ENCODE measurements around the gene CPVL. TPM values are rescaled to one million over a fixed set of nuclear protein-coding genes. Genes with fewer than 3 reads are reported as not detected.

The CPVL gene
- polyA plus RNA-seq, 2 of the 4 experiments (the other 2 are of a cell fraction), result 0.05 TPM; not detected in 1

DNA sequence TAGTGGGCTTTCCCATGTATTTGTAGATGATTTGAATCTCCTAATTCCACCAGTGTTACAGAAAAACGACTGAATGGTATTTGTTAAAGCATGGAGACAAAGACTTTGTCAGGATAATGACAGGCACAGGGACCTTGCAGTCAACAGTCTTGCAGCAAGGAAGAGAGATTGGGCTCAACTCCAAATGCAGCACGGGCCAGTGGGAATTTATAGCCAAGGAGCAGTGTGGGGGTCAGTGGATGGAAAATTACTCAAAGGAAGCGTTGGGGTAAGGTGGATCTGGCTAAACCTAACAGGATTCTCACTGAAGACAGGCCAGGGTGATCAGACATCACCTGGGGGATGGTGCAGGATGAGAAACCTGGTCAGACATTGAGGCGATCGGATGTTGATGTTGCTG is 24.3 kb downstream of the CPVL start (continued):
- TF ChIP-seq PHF8 (IDR thresholded peaks at IDR 0.05; ENCODE audit: borderline replicate concordance, low read depth) (no peak), CHD4 (IDR thresholded peaks at IDR 0.05; ENCODE audit: borderline replicate concordance) (no peak), NFE2L2 (conservative IDR thresholded peaks at IDR 0.05; ENCODE audit: low read length) (no peak), KDM1A (IDR thresholded peaks at IDR 0.05; ENCODE audit: low read depth) (no peak), HDAC2 (IDR thresholded peaks at IDR 0.05) (no peak), JUN (IDR thresholded peaks at IDR 0.05) (no peak), ZNF302 (CRISPR knock-in tag; IDR thresholded peaks at IDR 0.05) (no peak), FOSL2 (IDR thresholded peaks at IDR 0.05) (no peak), FOSL2 (CRISPR knock-in tag; IDR thresholded peaks at IDR 0.05) (no peak)
- TF ChIP-seq, protein P1, sequence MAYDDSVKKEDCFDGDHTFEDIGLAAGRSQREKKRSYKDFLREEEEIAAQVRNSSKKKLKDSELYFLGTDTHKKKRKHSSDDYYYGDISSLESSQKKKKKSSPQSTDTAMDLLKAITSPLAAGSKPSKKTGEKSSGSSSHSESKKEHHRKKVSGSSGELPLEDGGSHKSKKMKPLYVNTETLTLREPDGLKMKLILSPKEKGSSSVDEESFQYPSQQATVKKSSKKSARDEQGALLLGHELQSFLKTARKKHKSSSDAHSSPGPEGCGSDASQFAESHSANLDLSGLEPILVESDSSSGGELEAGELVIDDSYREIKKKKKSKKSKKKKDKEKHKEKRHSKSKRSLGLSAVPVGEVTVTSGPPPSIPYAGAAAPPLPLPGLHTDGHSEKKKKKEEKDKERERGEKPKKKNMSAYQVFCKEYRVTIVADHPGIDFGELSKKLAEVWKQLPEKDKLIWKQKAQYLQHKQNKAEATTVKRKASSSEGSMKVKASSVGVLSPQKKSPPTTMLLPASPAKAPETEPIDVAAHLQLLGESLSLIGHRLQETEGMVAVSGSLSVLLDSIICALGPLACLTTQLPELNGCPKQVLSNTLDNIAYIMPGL (CRISPR knock-in tag; IDR thresholded peaks at IDR 0.05; ENCODE audit: borderline replicate concordance), result no peak

DNA sequence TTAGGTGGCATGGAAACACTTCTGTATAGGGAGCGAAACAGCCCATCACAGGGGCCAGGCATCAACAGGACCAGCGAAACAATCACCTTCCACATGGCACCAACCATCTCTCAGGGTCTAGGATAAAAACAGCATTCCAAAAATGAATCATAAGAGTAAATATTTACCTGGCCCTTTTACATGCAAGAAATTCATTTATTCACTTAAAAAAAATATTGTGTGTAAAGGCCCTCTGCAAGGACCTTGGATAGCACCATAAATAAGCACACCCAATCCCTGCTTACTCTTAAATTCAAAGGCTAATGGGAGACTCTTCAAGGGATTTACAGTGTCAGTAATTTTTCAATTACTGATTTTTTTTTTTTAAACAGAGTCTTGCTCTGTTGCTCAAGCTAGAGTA is 25.4 kb downstream of the CPVL start:
- FAIRE-seq (no peak), DNase-seq (ENCODE audit: low read depth in 1 of 2, low spot score in 1 of 2) (no peak), ATAC-seq (no peak)
- ChIA-PET POLR2A (no interaction called here), CTCF (interaction anchor here (0.6 to 6.0 kb wide), 2 partner anchors 14 to 206 kb away, joined by 5 to 33 read pairs; no protein-coding TSS in a partner anchor)
- Histone ChIP-seq H3K4me2 (no peak overlapping the region), H3K27ac (no peak overlapping the region), H3K4me3 (no peak overlapping the region), H3K4me1 (no peaks in the 10 kb centered on the region), H3K9me3 (no peaks in the 10 kb centered on the region)
- TF ChIP-seq GATA3 (IDR thresholded peaks at IDR 0.05; ENCODE audit: borderline replicate concordance), result no peak
- TF ChIP-seq, protein P2, sequence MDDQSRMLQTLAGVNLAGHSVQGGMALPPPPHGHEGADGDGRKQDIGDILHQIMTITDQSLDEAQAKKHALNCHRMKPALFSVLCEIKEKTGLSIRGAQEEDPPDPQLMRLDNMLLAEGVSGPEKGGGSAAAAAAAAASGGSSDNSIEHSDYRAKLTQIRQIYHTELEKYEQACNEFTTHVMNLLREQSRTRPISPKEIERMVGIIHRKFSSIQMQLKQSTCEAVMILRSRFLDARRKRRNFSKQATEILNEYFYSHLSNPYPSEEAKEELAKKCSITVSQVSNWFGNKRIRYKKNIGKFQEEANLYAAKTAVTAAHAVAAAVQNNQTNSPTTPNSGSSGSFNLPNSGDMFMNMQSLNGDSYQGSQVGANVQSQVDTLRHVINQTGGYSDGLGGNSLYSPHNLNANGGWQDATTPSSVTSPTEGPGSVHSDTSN (IDR thresholded peaks at IDR 0.05), result no peak
- TF ChIP-seq, protein P3, sequence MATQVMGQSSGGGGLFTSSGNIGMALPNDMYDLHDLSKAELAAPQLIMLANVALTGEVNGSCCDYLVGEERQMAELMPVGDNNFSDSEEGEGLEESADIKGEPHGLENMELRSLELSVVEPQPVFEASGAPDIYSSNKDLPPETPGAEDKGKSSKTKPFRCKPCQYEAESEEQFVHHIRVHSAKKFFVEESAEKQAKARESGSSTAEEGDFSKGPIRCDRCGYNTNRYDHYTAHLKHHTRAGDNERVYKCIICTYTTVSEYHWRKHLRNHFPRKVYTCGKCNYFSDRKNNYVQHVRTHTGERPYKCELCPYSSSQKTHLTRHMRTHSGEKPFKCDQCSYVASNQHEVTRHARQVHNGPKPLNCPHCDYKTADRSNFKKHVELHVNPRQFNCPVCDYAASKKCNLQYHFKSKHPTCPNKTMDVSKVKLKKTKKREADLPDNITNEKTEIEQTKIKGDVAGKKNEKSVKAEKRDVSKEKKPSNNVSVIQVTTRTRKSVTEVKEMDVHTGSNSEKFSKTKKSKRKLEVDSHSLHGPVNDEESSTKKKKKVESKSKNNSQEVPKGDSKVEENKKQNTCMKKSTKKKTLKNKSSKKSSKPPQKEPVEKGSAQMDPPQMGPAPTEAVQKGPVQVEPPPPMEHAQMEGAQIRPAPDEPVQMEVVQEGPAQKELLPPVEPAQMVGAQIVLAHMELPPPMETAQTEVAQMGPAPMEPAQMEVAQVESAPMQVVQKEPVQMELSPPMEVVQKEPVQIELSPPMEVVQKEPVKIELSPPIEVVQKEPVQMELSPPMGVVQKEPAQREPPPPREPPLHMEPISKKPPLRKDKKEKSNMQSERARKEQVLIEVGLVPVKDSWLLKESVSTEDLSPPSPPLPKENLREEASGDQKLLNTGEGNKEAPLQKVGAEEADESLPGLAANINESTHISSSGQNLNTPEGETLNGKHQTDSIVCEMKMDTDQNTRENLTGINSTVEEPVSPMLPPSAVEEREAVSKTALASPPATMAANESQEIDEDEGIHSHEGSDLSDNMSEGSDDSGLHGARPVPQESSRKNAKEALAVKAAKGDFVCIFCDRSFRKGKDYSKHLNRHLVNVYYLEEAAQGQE (IDR thresholded peaks at IDR 0.05), result peak; percentile 50; the same call in 1 of the 2 replicates
- WGBS (ENCODE audit: missing lambda C conversion rate), result 29% methylated on average over 2 of the region's 2 CpGs

DNA sequence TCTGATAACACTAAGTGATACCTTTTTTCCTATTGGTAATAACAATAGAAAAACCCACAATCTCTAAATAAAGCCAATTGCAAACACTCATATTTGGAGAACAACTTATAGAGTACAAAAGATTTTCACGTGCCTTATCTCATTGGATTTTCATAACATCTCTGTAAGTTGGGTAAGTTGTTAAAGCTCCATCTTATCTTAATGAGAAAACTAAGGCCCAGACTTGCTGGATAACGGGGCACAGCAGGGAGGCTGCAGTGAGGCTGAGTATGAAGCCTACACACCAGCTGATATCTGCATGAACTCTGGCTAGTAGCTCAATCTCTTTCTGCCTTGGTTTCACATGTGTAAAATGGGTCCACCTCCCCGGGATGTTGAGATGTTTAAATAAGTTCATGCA is 26.8 kb downstream of the CPVL start:
- Histone ChIP-seq H3K27ac (no peak overlapping the region), H3K4me3 (no peak overlapping the region), H3K4me2 (no peak overlapping the region), H3K9me3 (no peaks in the 10 kb centered on the region), H3K4me1 (no peaks in the 10 kb centered on the region)
- CTCF ChIA-PET, result interaction anchor here (1.1 to 6.0 kb wide), 2 partner anchors 13 to 22 kb away, joined by 3 to 33 read pairs; no protein-coding TSS in a partner anchor
- 35% methylated on average over 3 of the region's 3 CpGs for WGBS (ENCODE audit: missing lambda C conversion rate)
- POLR2A ChIA-PET, result no interaction called here
- ATAC-seq (no peak), FAIRE-seq (no peak), DNase-seq (ENCODE audit: low read depth in 1 of 2, low spot score in 1 of 2) (no peak)
- TF ChIP-seq, protein P4, sequence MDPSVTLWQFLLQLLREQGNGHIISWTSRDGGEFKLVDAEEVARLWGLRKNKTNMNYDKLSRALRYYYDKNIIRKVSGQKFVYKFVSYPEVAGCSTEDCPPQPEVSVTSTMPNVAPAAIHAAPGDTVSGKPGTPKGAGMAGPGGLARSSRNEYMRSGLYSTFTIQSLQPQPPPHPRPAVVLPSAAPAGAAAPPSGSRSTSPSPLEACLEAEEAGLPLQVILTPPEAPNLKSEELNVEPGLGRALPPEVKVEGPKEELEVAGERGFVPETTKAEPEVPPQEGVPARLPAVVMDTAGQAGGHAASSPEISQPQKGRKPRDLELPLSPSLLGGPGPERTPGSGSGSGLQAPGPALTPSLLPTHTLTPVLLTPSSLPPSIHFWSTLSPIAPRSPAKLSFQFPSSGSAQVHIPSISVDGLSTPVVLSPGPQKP (IDR thresholded peaks at IDR 0.05; ENCODE audit: low read depth, low read length), result no peak
- TF ChIP-seq CBX2 (IDR thresholded peaks at IDR 0.05; ENCODE audit: borderline replicate concordance, low read depth) (no peak), EP300 (IDR thresholded peaks at IDR 0.05) (no peak)

Data from A549 (cell line).